KOPT-K1 (cell line): ENCODE data around the gene ZNF341.
"Not testable (repeated sequence)": the region's sequence is repeated elsewhere in the genome, so short reads cannot be mapped to it uniquely, and the experiment has no call there.

ENCODE experiments used
- H3K27ac ChIP-seq: fragments of 200-600 bp; sonication (generic); 2 replicates; pipeline ENCODE4 v1.5.1; 2016; ENCODE audit warnings: antibody characterized with exemption, mild to moderate bottlenecking, low read depth, low read length; ENCODE audit not compliant: poor library complexity, severe bottlenecking
- H3K36me3 ChIP-seq: fragments of 200-600 bp; sonication (generic); 2 replicates; pipeline ENCODE4 v1.5.1; 2017; ENCODE audit warnings: antibody characterized with exemption, mild to moderate bottlenecking, low read length, moderate library complexity; ENCODE audit not compliant: insufficient read depth
- H3K9me3 ChIP-seq: fragments of 200-600 bp; sonication (generic); 2 replicates; pipeline ENCODE4 v1.5.1; 2017; ENCODE audit warnings: antibody characterized with exemption, low read length, mild to moderate bottlenecking; ENCODE audit not compliant: insufficient read depth, poor library complexity, severe bottlenecking

ZNF341 gene

GRCh38 chr20:33788351-33789049, 56.7 kb downstream of the ZNF341 start:
- H3K27ac ChIP-seq, result no peak overlapping the region
- no peaks in the 10 kb centered on the region for H3K9me3 ChIP-seq
- no peaks in the 10 kb centered on the region for H3K36me3 ChIP-seq

- Histone ChIP-seq H3K36me3 (no peaks in the 10 kb centered on the region), H3K9me3 (no peaks in the 10 kb centered on the region), H3K27ac (no peak overlapping the region)
Measured at GRCh38 chr20:33789109-33789857, 57.5 kb downstream of the ZNF341 start.

DNA sequence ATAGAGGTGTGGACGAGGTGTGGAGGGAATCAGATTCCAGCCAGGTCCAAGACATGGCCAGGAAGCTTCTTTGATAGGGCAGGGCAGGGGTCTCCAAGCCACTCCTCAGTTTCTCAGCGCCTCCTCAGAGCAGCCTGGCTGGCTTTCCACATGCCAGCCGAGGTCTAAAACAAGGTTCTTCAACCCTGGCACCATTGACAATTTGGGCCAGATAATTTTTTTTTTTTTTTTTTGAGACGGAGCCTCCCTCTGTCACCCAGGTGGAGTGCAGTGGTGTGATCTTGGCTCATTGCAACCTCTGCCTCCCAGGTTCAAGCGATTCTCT, 58.0 kb downstream of the ZNF341 start:
- H3K9me3 ChIP-seq, result no peaks in the 10 kb centered on the region
- H3K36me3 ChIP-seq, result no peaks in the 10 kb centered on the region
- no peak overlapping the region for H3K27ac ChIP-seq

DNA sequence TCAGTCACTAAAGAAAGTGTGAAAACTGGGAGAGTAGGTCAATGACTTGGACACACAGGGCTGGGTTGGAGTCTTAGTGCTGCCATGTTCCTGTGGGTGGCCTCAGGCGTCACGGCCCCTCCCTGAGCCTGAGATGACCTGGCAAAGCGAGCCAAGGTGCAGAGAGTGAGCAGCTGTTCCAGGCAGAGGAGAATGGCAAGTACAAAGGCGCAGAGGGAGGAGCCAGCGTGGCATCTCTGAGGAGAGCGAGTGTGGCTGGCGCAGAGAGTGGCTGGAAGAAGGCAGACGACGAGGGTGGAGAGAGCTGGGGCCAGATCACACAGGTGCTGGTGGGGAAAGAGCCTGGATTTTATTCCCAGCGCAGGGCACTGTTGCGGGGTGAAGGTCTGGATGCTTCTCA, 58.8 kb downstream of the ZNF341 start:
- H3K36me3 ChIP-seq, result no peaks in the 10 kb centered on the region
- H3K27ac ChIP-seq, result no peak overlapping the region
- no peaks in the 10 kb centered on the region for H3K9me3 ChIP-seq

- no peaks in the 10 kb centered on the region for H3K36me3 ChIP-seq
Measured at GRCh38 chr20:33791021-33791420, 59.2 kb downstream of the ZNF341 start.

GRCh38 chr20:33791540-33791939, 59.7 kb downstream of the ZNF341 start:
- H3K36me3 ChIP-seq, result no peaks in the 10 kb centered on the region
- no peak overlapping the region for H3K27ac ChIP-seq
- H3K9me3 ChIP-seq, result no peaks in the 10 kb centered on the region

More at GRCh38 chr20:33791021-33791420, 59.2 kb downstream of the ZNF341 start:
- Histone ChIP-seq H3K9me3 (no peaks in the 10 kb centered on the region), H3K27ac (no peak overlapping the region)

DNA sequence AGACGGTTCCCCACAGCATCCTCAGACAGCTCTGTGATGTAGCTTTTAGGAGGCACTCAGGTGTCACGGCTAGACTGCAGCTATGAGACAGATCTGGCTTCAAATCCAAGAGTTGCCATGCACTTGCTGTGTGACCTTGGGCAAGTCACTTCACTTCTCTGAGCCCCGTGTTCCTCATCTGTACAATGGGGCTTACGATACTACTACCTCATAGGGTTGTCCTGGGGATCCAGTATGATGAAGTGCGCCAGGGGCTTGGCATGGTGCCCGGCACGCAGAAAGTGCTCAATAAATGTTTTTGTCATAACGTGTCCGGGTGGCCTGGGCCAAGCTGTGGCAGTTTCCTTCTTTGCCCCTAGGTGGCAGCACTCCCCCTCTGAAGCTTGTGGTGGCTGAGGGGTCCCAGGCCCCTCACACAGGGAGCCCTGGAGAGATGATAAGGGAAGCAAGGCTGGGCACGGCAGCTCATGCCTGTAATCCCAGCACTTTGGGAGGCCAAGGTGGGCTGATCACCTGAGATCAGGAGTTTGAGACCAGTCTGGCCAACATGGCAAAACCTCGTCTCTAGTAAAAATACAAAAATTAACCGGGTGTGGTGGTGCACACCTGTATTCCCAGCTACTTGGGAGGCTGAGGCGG, 60.3 kb downstream of the ZNF341 start:
- H3K9me3 ChIP-seq, result no peaks in the 10 kb centered on the region
- no peak overlapping the region for H3K27ac ChIP-seq
- H3K36me3 ChIP-seq, result no peaks in the 10 kb centered on the region

DNA sequence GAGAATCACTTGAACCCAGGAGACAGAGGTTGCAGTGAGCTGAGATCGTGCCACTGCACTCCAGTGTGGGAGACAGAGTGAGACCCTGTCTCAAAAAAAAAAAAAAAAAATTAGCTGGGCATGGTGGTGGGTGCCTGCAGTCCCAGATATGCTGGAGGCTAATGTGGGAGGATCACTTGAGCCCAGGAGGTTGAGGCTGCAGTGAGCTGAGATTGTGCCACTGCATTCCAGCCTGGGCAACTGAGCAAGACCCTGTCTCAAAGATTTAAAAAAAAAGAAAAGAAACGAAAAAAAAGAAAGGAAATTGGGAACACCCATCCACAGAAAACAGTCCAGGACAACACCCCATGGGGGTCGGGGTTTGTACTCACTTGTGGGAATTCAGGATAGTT, 60.8 kb downstream of the ZNF341 start:
- H3K27ac ChIP-seq, result not testable (repeated sequence)

GRCh38 chr20:33793011-33793931, 61.5 kb downstream of the ZNF341 start:
- Histone ChIP-seq H3K9me3 (no peaks in the 10 kb centered on the region), H3K36me3 (no peaks in the 10 kb centered on the region), H3K27ac (no peak overlapping the region)

More for the DNA sequence above, 60.8 kb downstream of the ZNF341 start:
- H3K9me3 ChIP-seq, H3K36me3 ChIP-seq: not testable (repeated sequence)

DNA sequence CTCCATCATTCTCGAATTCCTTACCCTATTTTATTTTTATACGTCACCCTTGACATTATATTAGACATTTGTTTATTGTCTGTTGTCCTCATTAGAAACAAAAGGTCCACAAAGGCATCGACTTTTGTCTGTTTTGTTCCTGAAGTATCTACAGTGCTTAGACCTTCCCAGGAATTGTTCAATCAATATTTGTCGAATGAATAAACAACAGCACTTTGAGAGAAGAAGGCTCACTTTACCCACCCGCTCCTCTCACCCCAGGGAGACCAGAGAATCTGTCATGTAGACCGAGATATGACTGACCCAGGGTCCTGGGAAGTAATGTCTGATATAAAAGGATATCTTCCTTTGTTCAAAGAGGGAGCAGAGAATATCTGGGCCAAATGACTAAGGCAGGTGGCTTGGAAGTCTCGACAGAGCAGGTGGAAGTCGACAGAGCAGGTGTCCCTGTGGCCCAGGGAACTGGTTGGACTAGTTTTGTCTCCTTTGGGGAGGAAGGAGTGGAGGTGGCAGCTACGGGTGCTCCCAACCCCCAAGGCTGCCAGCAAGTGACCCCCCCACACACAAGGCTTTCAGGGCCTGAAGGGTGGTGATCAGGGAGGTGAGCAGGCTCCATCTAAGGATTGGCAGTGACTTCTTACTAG, 64.6 kb downstream of the ZNF341 start:
- Histone ChIP-seq H3K27ac (no peak overlapping the region), H3K9me3 (no peaks in the 10 kb centered on the region), H3K36me3 (no peaks in the 10 kb centered on the region)

- H3K36me3 ChIP-seq, result no peaks in the 10 kb centered on the region
- H3K9me3 ChIP-seq, result no peaks in the 10 kb centered on the region
- no peak overlapping the region for H3K27ac ChIP-seq
Measured at GRCh38 chr20:33796907-33797544, 65.2 kb downstream of the ZNF341 start.

GRCh38 chr20:33798444-33798843, 66.6 kb downstream of the ZNF341 start:
- Histone ChIP-seq H3K27ac (no peak overlapping the region), H3K36me3 (no peaks in the 10 kb centered on the region), H3K9me3 (no peaks in the 10 kb centered on the region)

DNA sequence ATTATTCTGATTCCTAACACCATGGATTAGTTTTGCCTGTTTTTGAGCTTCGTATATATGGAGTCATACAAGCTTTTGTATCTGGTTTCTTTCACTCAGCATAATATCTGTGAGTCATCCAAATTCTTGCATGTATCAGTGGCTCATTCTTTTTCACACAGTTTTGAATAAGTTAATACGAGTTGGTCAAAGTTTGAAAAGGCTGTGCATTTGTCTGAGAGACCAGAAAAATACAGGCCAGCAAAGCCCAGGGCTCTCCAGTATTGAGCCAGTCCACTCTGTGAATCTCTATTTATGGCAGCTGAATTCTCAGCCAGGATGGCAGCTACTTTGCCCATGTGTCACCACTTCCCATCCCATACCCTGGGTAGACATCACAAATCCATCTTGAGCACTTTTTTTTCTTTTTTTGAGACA, 72.1 kb downstream of the ZNF341 start:
- no peaks in the 10 kb centered on the region for H3K36me3 ChIP-seq
- no peaks in the 10 kb centered on the region for H3K9me3 ChIP-seq
- H3K27ac ChIP-seq, result no peak overlapping the region

DNA sequence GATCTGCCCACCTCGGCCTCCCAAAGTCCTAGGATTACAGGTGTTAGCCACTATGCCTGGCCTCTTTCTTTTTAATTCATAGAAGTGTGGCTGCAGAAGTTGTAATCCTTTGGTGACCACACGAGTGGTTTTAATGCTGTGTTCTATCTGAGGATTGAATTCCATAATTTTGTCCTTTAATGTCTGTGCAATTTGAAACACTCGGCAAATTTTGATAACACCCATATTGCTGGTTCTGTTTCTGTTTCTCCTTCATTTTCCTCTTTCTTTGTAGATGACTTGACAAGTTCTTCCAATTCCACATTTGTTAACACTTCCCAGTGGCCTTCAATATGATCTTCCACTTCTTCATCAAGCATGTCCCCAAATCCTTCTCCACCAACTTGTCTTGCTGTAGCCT, 76.6 kb downstream of the ZNF341 start:
- Histone ChIP-seq H3K27ac (no peak overlapping the region), H3K9me3 (no peaks in the 10 kb centered on the region), H3K36me3 (no peaks in the 10 kb centered on the region)
